Measurements from ENCODE around the gene DAND5.

Gene DAND5

DNA sequence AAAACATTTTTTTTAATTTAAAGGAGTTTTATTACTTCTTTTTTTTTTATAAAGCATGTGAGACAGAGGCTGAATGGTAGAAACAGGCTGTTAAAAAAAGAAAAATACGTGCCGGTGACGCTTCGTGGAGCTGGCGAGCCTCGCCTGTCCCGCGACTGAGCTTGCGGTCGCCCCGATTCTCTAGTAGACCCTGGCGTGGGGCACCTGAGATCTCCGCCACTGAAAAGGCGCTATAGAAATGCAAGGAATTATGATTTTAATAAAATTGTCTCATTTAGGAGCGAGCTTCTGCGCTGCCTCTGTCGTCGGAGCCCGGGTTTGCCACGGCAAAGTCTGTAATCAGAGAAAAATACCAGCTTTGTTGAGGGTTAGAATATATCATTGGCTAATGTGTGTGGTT lies 44.3 kb downstream of the DAND5 start:
- TF ChIP-seq ZFX (IDR thresholded peaks at IDR 0.05; ENCODE audit: borderline replicate concordance): no peak
- TF ChIP-seq, protein P1, sequence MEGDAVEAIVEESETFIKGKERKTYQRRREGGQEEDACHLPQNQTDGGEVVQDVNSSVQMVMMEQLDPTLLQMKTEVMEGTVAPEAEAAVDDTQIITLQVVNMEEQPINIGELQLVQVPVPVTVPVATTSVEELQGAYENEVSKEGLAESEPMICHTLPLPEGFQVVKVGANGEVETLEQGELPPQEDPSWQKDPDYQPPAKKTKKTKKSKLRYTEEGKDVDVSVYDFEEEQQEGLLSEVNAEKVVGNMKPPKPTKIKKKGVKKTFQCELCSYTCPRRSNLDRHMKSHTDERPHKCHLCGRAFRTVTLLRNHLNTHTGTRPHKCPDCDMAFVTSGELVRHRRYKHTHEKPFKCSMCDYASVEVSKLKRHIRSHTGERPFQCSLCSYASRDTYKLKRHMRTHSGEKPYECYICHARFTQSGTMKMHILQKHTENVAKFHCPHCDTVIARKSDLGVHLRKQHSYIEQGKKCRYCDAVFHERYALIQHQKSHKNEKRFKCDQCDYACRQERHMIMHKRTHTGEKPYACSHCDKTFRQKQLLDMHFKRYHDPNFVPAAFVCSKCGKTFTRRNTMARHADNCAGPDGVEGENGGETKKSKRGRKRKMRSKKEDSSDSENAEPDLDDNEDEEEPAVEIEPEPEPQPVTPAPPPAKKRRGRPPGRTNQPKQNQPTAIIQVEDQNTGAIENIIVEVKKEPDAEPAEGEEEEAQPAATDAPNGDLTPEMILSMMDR (IDR thresholded peaks at IDR 0.05): no peak
- peak overlapping the region; percentile 99 for H3K27ac ChIP-seq

DNA sequence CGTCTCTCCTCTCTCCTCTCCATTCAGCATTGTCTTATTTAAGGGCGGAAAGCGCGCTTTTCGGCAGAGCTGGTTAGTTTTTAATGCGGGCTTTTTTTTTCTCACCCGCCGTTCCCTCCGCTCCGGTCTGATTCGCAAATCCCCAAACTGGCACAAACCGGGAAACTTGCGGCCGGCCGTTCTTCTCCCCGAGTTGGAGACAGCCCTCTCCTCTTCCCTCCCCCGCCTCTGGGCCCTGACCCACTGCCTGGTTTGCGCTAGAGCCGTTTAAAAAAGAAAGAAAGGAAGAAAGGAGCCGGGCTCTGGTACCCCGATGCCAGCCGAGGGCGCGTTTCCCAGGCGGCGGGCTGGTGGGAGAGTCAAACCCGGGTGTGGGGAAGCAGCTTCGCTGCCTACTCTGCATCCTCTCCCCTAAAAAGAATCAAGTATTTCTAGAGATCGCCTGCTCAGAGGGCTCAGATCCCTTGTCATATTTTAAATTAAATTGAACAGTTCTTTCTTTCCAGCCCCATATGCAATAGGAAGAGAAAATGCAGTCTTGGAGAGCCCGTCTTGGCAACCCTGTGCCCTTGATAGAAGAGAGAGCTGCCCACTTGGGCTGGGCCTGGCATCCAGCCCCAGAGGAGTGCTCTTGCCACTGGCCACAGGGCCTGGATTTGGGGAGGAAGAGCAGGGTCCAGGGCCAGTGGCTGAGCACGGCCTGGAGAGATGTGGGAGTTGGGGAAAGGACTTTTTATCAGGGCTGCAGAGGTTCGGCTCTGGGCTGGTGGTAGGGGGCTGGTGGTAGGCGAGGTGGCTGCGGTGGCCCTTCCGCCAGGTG lies 44.9 kb downstream of the DAND5 start:
- peak overlapping the region; percentile 99 for H3K27ac ChIP-seq
- TF ChIP-seq ZFX (IDR thresholded peaks at IDR 0.05; ENCODE audit: borderline replicate concordance): no peak
- TF ChIP-seq, protein P1 (IDR thresholded peaks at IDR 0.05): no peak

DNA sequence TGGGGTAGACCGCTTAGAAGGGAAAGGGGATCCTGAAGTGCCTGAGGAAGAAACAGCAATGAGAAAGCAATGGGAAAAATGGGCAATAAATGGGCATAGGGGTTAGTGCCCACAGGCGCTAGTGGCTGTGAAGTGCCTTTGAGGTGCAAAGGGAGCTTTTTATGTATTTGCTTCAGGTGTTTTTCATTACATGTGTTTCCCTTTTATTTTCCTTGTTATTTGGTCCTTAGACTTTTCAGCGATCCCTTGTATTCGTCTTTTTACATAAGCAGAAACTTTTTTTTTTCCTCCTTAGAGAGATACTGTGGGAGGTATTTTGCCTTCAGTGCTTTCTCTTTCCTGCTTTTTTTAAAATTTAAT lies 45.5 kb downstream of the DAND5 start:
- H3K27ac ChIP-seq: peak overlapping the region; percentile 99
- no peak for TF ChIP-seq ZFX (IDR thresholded peaks at IDR 0.05; ENCODE audit: borderline replicate concordance)
- TF ChIP-seq, protein P1 (IDR thresholded peaks at IDR 0.05): no peak

DNA sequence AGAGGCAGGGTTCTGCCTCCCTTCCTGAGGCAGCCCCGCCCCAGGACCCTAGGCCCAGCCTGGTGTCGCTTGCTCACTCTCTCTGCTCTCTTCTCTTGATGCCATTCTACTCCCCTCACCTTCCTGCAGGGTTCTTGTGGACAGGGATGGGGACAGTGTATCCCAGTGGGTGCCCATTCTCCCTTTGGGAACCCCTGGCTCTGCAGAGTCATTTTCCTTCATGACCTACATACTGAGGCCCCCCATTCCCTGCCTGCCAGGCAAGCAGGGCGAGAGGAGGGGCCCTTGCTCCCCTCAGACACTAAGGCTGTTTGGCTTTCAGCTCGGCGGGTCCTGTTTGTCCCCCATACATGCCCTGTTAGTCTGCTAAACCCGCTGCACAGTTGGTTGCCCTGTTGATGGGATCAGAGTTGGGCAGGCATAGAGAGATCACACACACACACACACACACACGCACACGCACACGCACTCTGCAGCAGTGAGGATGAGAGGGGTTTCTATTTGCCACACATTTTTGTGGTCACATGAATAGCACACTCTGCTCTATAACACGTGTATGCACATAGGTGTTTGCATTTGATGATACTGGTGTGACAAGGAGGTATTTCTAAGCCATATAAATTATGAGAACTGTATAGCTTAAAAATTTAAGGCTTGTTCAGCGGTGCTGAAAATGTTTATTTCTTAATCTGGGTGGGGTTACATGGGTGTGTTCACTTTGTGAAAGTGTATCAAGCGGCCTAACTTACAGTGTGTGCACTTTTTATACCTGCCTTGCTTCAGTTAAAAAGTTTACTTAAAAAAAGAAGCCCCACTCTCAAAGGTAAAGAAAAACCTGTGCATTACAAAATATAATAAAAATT lies 46.2 kb downstream of the DAND5 start:
- TF ChIP-seq, protein P1 (IDR thresholded peaks at IDR 0.05): no peak
- TF ChIP-seq ZFX (IDR thresholded peaks at IDR 0.05; ENCODE audit: borderline replicate concordance): no peak
- peak overlapping the region; percentile 99 for H3K27ac ChIP-seq

GRCh38 chr19:13016245-13016627 lies 46.9 kb downstream of the DAND5 start:
- peak overlapping the region; percentile 99 for H3K27ac ChIP-seq
- TF ChIP-seq, protein P1 (IDR thresholded peaks at IDR 0.05): no peak
- TF ChIP-seq ZFX (IDR thresholded peaks at IDR 0.05; ENCODE audit: borderline replicate concordance): no peak

DNA sequence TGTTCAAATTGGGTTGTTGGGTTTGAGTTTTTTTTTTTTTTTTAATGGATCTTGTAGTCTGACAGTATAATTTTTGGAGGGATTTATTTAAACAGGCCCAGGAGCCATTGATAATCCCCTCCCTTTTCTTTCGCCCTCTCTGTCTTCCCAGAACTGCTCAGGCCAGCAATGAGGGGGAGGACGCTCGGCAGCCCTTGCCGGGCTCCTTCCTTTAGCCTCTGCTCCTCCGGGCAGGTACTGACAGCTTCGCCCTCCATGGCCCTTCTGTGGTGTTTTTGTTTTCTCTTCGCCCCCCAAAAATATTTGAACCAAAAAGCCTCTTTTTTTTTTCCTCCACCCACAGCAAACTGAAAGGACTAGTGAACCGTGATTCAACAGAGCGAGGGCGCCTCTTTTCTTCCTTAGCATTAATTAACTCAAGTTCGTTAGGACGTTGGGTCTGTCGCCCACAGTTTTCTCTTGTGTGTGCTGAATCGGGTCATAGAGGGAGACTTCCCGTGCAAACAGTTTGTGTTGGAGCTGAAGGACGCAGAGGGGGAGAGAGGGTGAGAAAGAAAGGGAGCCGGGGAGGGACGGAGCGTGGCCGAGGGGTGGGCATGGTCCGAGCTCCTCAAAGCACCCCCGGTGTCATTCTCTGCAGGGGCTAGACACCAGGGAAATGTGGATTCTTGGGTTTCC lies 47.4 kb downstream of the DAND5 start:
- TF ChIP-seq, protein P1 (IDR thresholded peaks at IDR 0.05): no peak
- TF ChIP-seq ZFX (IDR thresholded peaks at IDR 0.05; ENCODE audit: borderline replicate concordance): no peak
- peak overlapping the region; percentile 99 for H3K27ac ChIP-seq
